Liver (tissue), 9 donors: ENCODE measurements around the gene ALK. TPM values are rescaled to one million over a fixed set of nuclear protein-coding genes. Genes with fewer than 3 reads are reported as not detected.

Experiments used
- DNase-seq: peaks from one replicate; pipeline ENCODE4 v3.0.0-alpha.2; 2017; ENCODE audit warnings: low spot score
- H3K27ac ChIP-seq, 2 donors: one replicate each; pipeline ENCODE4 v1.7.0; 2013; ENCODE audit warnings: inconsistent platforms in 2 of 2, low read length in 2 of 2, control low read depth in 1 of 2, low read depth in 1 of 2, mild to moderate bottlenecking in 1 of 2
- H3K27me3 ChIP-seq, 4 donors: one replicate each; pipeline versions ENCODE4 v1.6.1 to v1.7.0; 2013; ENCODE audit warnings: low read length in 3 of 4, inconsistent platforms in 1 of 4, mild to moderate bottlenecking in 1 of 4, moderate library complexity in 1 of 4; ENCODE audit not compliant: control insufficient read depth in 4 of 4, insufficient read depth in 4 of 4
- H3K36me3 ChIP-seq, 4 donors: one replicate each; pipeline versions ENCODE4 v1.6.1 to v1.7.0; 2013; ENCODE audit warnings: low read length in 3 of 4, mild to moderate bottlenecking in 3 of 4, low read depth in 1 of 4, moderate library complexity in 1 of 4; ENCODE audit not compliant: control insufficient read depth in 4 of 4, insufficient read depth in 3 of 4
- H3K4me1 ChIP-seq, 4 donors: one replicate each; pipeline versions ENCODE4 v1.6.1 to v1.7.0; 2013; ENCODE audit warnings: low read length in 3 of 4, mild to moderate bottlenecking in 3 of 4, moderate library complexity in 1 of 4; ENCODE audit not compliant: control insufficient read depth in 4 of 4, insufficient read depth in 4 of 4
- H3K4me3 ChIP-seq, 3 donors: one replicate each; pipeline versions ENCODE4 v1.6.1 to v1.7.0; 2013; ENCODE audit warnings: low read length in 3 of 3, control low read depth in 1 of 3, low read depth in 1 of 3, mild to moderate bottlenecking in 1 of 3
- H3K9ac ChIP-seq, 2 donors: one replicate each; pipeline ENCODE4 v1.7.0; 2013; ENCODE audit warnings: low read length in 2 of 2, mild to moderate bottlenecking in 2 of 2, moderate library complexity in 2 of 2, control low read depth in 1 of 2, low read depth in 1 of 2
- H3K9me3 ChIP-seq, 4 donors: one replicate each; pipeline versions ENCODE4 v1.6.1 to v1.7.0; 2013; ENCODE audit warnings: low read length in 3 of 4; ENCODE audit not compliant: control insufficient read depth in 4 of 4
- EGR1 ChIP-seq, 2 donors: IDR thresholded peaks; 2 replicates each; pipeline ENCODE4 v1.6.1; 2016 to 2018; ENCODE audit warnings: antibody characterized with exemption in 2 of 2, low read depth in 2 of 2
- FOXA1 ChIP-seq: IDR thresholded peaks from 2 replicates; pipeline ENCODE4 v1.6.1; 2016; ENCODE audit warnings: antibody characterized with exemption
- FOXA2 ChIP-seq: IDR thresholded peaks from 2 replicates; pipeline ENCODE4 v1.6.1; 2016; ENCODE audit warnings: antibody characterized with exemption
- GABPA ChIP-seq, 2 donors: IDR thresholded peaks in 1 of 2; conservative IDR thresholded peaks in 1 of 2; 2 replicates each; pipeline ENCODE4 v1.6.1; 2016; ENCODE audit warnings: antibody characterized with exemption in 2 of 2, mild to moderate bottlenecking in 1 of 2, moderate library complexity in 1 of 2
- HNF4A ChIP-seq, 2 donors: conservative IDR thresholded peaks; 2 replicates each; pipeline ENCODE4 v1.6.1; 2016; ENCODE audit warnings: antibody characterized with exemption in 2 of 2, mild to moderate bottlenecking in 2 of 2
- HNF4G ChIP-seq: IDR thresholded peaks from 2 replicates; pipeline ENCODE4 v1.6.1; 2016; ENCODE audit warnings: antibody characterized with exemption
- MAX ChIP-seq: IDR thresholded peaks from 2 replicates; pipeline ENCODE4 v1.6.1; 2016; ENCODE audit warnings: antibody characterized with exemption
- NR2F2 ChIP-seq: IDR thresholded peaks from 2 replicates; pipeline ENCODE4 v1.6.1; 2016; ENCODE audit warnings: antibody characterized with exemption
- RAD21 ChIP-seq, 2 donors: IDR thresholded peaks; 2 replicates each; pipeline ENCODE4 v1.6.1; 2016; ENCODE audit warnings: antibody characterized with exemption in 2 of 2, mild to moderate bottlenecking in 2 of 2
- RXRA ChIP-seq, 2 donors: IDR thresholded peaks; 2 replicates each; pipeline ENCODE4 v1.6.1; 2017 to 2018; ENCODE audit warnings: antibody characterized with exemption in 2 of 2, mild to moderate bottlenecking in 1 of 2
- SP1 ChIP-seq: IDR thresholded peaks from 2 replicates; pipeline ENCODE4 v1.6.1; 2018; ENCODE audit warnings: antibody characterized with exemption, mild to moderate bottlenecking
- TAF1 ChIP-seq: conservative IDR thresholded peaks from 2 replicates; pipeline ENCODE4 v1.6.1; 2016; ENCODE audit warnings: antibody characterized with exemption, mild to moderate bottlenecking
- YY1 ChIP-seq: IDR thresholded peaks from 2 replicates; pipeline ENCODE4 v1.6.1; 2016; ENCODE audit warnings: antibody characterized with exemption, mild to moderate bottlenecking
- WGBS: extraction: QIAGEN DNeasy Blood & Tissue Kit; methylation state at CpG from one replicate; pipeline ENCODE4 v1.1.7; 2013; 5-methylcytosine and 5-hydroxymethylcytosine counted together
- polyA plus RNA-seq, 2 donors: library from polyadenylated mRNA; stranded (reverse) in 1 of 2; unstranded in 1 of 2; fragments of 200-250 nt in 1 of 2; fragments of >200 nt in 1 of 2; fragmentation: Nextera tagmentation in 1 of 2; extraction: Ambion mirVana in 1 of 2; gene quantifications; one replicate each; pipeline versions ENCODE4 v1.2.1 to v1.2.3, GENCODE V29; 2013 to 2015
- total RNA-seq, 2 donors: library from RNA; depleted of rRNA; stranded (reverse); fragments of >200 nt; gene quantifications; one replicate each; pipeline ENCODE4 v1.2.3, GENCODE V29; 2014
- TF ChIP-seq, protein P1 (sequence below): IDR thresholded peaks from 2 replicates; pipeline ENCODE4 v1.6.1; 2016; ENCODE audit warnings: antibody characterized with exemption
- TF ChIP-seq, protein P2 (sequence below): IDR thresholded peaks from 2 replicates; pipeline ENCODE4 v1.6.1; 2016; ENCODE audit warnings: antibody characterized with exemption, mild to moderate bottlenecking
- TF ChIP-seq, protein P3 (sequence below): IDR thresholded peaks from 2 replicates; pipeline ENCODE4 v1.6.1; 2016; ENCODE audit warnings: antibody characterized with exemption
- donor health status: healthy.
- donor health status: healthy.
- donor health status: healthy.
- donor health status: healthy.
- donor health status: healthy.

The ALK gene
- total and polyA plus RNA-seq, 4 donors = under 0.01 TPM; not detected in 3

DNA sequence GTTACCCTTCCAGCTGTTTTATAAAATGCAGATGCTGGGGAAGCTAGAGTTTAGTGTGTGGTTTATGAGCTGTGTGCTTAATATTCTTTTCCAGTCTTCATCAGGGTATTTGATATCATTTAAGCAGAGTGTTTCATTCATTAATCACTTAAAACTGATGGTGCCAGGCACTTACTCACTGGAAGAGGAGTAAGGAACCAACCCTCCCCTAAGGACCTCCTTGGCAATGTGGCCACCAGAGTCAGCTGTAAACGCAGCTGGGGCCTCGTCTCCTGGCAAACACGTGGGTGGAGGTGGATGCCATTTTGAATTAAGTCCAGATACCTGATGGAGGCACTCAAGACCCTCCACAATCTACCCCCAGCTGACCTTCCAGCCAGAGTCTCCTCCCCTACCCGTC is 474.5 kb downstream of the ALK start (continued):
- TF ChIP-seq RXRA (IDR thresholded peaks at IDR 0.05) = no peak
- TF ChIP-seq NR2F2 = no peak
- no peak for TF ChIP-seq RAD21 (IDR thresholded peaks at IDR 0.05)
- TF ChIP-seq FOXA1 = no peak

GRCh38 chr2:29444150-29444549 is 477.2 kb downstream of the ALK start:
- WGBS = 74% methylated on average over 3 of the region's 3 CpGs
- no peaks in the 10 kb centered on the region for H3K9me3 ChIP-seq
- no peaks in the 10 kb centered on the region for H3K36me3 ChIP-seq
- DNase-seq = no peak
- no peaks in the 10 kb centered on the region for H3K4me1 ChIP-seq
- TF ChIP-seq MAX = no peak
- TF ChIP-seq HNF4A (conservative IDR thresholded peaks at IDR 0.05) = peak in 1 of 2 donors; percentile 32
- no peak for TF ChIP-seq NR2F2
- no peak overlapping the region for H3K4me3 ChIP-seq
- H3K27me3 ChIP-seq = no peaks in the 10 kb centered on the region
- no peak overlapping the region for H3K9ac ChIP-seq
- H3K27ac ChIP-seq = no peak overlapping the region

DNA sequence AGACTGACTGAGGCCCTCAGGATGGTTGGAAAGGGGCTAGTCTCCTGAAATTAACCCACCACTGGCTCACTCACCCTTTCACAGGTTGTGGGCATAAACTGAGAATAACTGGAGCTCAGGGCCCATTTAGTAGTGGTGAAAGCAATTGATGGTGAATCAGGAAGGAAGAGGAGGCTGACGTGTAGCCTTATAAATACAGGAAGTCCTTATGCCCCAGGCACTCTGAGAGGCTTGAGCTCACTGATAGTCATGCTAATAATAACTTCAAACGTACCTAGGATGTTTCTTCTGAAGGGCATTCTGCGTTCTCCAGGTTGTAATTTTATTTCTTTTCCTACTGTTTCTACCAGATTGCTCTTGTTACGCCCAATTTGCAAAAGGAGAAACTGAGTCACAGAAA is 477.8 kb downstream of the ALK start:
- 47% methylated on average over 4 of the region's 4 CpGs for WGBS
- no peaks in the 10 kb centered on the region for H3K36me3 ChIP-seq
- TF ChIP-seq, protein P1, sequence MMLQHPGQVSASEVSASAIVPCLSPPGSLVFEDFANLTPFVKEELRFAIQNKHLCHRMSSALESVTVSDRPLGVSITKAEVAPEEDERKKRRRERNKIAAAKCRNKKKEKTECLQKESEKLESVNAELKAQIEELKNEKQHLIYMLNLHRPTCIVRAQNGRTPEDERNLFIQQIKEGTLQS = no peak
- no peak for TF ChIP-seq NR2F2
- no peaks in the 10 kb centered on the region for H3K9me3 ChIP-seq
- no peak for DNase-seq
- no peaks in the 10 kb centered on the region for H3K27me3 ChIP-seq
- no peak overlapping the region for H3K9ac ChIP-seq
- no peak overlapping the region for H3K4me3 ChIP-seq
- no peak overlapping the region for H3K27ac ChIP-seq
- H3K4me1 ChIP-seq = no peaks in the 10 kb centered on the region

GRCh38 chr2:29443151-29443550 is 478.2 kb downstream of the ALK start:
- TF ChIP-seq, protein P2, sequence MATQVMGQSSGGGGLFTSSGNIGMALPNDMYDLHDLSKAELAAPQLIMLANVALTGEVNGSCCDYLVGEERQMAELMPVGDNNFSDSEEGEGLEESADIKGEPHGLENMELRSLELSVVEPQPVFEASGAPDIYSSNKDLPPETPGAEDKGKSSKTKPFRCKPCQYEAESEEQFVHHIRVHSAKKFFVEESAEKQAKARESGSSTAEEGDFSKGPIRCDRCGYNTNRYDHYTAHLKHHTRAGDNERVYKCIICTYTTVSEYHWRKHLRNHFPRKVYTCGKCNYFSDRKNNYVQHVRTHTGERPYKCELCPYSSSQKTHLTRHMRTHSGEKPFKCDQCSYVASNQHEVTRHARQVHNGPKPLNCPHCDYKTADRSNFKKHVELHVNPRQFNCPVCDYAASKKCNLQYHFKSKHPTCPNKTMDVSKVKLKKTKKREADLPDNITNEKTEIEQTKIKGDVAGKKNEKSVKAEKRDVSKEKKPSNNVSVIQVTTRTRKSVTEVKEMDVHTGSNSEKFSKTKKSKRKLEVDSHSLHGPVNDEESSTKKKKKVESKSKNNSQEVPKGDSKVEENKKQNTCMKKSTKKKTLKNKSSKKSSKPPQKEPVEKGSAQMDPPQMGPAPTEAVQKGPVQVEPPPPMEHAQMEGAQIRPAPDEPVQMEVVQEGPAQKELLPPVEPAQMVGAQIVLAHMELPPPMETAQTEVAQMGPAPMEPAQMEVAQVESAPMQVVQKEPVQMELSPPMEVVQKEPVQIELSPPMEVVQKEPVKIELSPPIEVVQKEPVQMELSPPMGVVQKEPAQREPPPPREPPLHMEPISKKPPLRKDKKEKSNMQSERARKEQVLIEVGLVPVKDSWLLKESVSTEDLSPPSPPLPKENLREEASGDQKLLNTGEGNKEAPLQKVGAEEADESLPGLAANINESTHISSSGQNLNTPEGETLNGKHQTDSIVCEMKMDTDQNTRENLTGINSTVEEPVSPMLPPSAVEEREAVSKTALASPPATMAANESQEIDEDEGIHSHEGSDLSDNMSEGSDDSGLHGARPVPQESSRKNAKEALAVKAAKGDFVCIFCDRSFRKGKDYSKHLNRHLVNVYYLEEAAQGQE = no peak
- TF ChIP-seq, protein P3, sequence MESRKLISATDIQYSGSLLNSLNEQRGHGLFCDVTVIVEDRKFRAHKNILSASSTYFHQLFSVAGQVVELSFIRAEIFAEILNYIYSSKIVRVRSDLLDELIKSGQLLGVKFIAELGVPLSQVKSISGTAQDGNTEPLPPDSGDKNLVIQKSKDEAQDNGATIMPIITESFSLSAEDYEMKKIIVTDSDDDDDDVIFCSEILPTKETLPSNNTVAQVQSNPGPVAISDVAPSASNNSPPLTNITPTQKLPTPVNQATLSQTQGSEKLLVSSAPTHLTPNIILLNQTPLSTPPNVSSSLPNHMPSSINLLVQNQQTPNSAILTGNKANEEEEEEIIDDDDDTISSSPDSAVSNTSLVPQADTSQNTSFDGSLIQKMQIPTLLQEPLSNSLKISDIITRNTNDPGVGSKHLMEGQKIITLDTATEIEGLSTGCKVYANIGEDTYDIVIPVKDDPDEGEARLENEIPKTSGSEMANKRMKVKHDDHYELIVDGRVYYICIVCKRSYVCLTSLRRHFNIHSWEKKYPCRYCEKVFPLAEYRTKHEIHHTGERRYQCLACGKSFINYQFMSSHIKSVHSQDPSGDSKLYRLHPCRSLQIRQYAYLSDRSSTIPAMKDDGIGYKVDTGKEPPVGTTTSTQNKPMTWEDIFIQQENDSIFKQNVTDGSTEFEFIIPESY = no peak
- TF ChIP-seq EGR1 (IDR thresholded peaks at IDR 0.05; ENCODE audit: low read depth in 2 of 2) (no peak), TAF1 (no peak), NR2F2 (no peak), MAX (no peak), HNF4A (conservative IDR thresholded peaks at IDR 0.05) (no peak), GABPA (IDR thresholded peaks at IDR 0.05 in 1 of 2, conservative IDR thresholded peaks at IDR 0.05 in 1 of 2) (no peak), HNF4G (no peak), RXRA (IDR thresholded peaks at IDR 0.05) (no peak), RAD21 (IDR thresholded peaks at IDR 0.05) (no peak), FOXA2 (no peak), SP1 (no peak), FOXA1 (no peak), YY1 (no peak)
- TF ChIP-seq, protein P1 = no peak
- Histone ChIP-seq H3K9me3 (no peaks in the 10 kb centered on the region), H3K4me3 (no peak overlapping the region), H3K4me1 (no peaks in the 10 kb centered on the region), H3K36me3 (no peaks in the 10 kb centered on the region), H3K9ac (no peak overlapping the region), H3K27me3 (no peaks in the 10 kb centered on the region), H3K27ac (no peak overlapping the region)
- DNase-seq = no peak
- WGBS = 81% methylated on average over 4 of the region's 4 CpGs
